ENCODE results near the gene LPCAT3.
"Not testable (repeated sequence)": the region's sequence is repeated elsewhere in the genome, so short reads cannot be mapped to it uniquely, and the experiment has no call there.

Gene LPCAT3

DNA sequence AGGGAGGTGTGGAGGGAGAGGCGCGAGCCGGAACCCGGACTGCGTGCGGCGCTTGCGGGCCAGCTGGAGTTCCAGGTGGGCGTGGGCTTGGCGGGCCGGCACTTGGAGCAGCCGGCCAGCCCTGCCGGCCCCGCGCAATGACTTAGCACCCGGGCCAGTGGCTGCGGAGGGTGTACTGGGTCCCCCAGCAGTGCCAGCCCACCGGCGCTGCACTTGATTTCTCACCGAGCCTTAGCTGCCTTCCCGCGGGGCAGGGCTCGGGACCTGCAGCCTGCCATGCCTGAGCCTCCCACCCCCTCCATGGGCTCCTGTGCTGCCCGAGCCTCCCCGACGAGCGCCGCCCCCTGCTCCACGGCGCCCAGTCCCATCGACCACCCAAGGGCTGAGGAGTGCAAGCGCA, 19.1 kb upstream of the LPCAT3 start:
- DNase-seq (ENCODE audit: low read depth), result not testable (repeated sequence)

GRCh38 chr12:7035463-7035862, 17.2 kb upstream of the LPCAT3 start:
- DNase-seq (ENCODE audit: low read depth), result no peak

GRCh38 chr12:7034464-7034863, 16.2 kb upstream of the LPCAT3 start:
- DNase-seq (ENCODE audit: low read depth), result no peak

DNA sequence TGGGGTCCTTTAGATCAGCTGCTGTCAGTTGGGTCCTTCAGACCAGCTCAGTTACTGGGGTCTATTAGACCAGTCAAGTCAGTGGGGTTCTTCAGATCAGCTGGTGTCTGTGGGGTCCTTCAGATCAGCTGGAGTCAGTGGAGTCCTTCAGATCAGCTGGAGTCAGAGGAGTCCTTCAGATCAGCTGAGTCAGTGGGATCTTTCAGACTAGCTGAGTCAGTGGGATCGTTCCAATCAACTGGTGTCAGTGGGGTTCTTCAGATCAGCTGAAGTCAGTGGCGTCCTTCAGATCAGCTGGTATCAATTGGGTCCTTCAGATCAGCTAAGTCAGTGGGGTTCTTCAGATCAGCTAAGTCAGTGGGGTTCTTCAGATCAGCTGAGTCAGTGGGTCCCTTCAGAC, 14.7 kb upstream of the LPCAT3 start:
- DNase-seq (ENCODE audit: low read depth), result no peak

GRCh38 chr12:7031306-7031705, 13.0 kb upstream of the LPCAT3 start:
- no peak for DNase-seq (ENCODE audit: low read depth)

GRCh38 chr12:7026854-7027253, 8.6 kb upstream of the LPCAT3 start:
- DNase-seq (ENCODE audit: low read depth), result no peak

GRCh38 chr12:7023114-7023513, 4.8 kb upstream of the LPCAT3 start:
- no peak for DNase-seq (ENCODE audit: low read depth)

DNA sequence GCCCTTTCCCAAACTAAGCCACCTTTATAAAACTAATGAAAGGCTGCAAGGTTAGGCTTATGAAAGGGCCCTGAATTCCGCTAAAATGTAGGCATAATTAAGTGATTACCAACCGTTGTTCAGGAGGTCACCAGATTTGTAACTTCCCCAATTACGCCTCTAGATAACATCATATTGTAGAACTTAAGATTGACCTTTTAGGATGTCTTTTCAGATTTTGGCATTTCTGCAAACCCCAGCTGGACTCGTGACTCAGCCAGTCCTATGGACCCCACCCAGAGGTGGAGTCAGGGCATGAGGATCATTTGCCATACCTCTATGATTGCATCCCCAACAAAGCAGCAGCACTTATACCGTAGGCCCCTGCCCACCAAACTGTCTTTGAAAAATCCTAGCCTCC, 3.7 kb upstream of the LPCAT3 start:
- DNase-seq (ENCODE audit: low read depth), result no peak

DNA sequence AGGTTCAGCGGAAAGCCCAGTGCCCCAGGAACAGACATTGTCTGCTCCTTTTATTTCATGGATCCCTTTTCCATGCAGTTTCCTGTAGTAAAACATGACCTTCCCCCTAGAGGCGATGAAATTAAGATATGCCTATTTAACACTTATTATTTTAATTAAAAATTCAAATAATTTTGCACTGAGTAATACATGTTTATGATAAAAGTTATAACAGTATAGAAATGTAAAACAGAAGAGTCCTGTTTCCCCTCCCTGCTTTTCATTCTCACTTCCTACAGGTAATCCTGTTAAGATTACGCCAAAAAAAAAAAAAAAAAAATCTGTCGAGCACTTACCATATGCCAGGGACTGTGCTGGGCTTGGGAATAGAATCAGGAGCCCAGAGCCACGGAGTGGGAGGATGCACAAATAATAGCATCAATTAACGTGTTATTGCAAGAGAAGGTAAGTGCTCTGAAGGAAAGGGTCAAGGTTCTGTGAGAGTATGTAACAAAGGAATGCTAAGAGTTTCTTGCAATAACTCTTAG, 830 bp upstream of the LPCAT3 start:
- DNase-seq (ENCODE audit: low read depth), result no peak

- DNase-seq (ENCODE audit: low read depth), result no peak
Observed at GRCh38 chr12:7017870-7018349, 366 bp downstream of the LPCAT3 start.

GRCh38 chr12:7016958-7017571, 1.2 kb downstream of the LPCAT3 start:
- DNase-seq (ENCODE audit: low read depth), result no peak

DNA sequence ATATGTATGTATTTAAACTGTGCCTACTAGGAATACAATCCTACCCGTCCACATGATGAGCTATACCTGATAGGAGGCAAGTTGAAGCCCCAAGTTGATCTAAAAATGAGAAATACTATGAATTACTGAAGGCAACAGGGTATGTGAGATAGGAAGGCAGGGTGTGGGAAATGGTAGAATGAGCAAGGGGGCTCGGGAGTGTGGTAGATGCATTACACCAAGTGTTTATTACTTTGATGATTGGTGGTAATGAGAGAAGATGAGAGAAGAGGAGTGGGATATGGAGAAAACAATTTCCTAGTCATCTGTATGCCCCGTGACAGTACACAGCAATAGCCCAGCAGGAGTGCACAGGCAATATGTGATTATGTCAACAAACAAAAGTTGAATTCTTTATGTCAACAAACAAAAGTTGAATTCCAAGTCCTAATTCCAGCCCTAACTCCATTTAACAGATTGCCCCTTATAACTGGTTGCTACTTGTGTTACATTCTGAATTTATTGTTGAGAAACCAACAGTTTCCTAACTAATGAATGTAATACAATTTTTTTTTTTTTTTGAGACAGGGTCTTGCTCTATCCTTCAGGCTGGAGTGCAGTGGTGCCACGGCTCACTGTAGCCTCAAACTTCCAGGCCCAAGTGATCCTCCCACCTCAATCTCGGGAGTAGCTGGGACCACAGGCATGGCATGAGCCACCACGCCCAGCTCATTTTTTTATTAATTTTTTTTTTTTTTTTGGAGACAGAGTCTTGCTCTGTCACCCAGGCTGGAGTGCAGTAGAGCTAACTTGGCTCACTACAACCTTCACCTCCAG, 2.5 kb downstream of the LPCAT3 start:
- DNase-seq (ENCODE audit: low read depth), result no peak

- DNase-seq (ENCODE audit: low read depth), result no peak
Observed at GRCh38 chr12:7013101-7013500, 5.2 kb downstream of the LPCAT3 start.

DNA sequence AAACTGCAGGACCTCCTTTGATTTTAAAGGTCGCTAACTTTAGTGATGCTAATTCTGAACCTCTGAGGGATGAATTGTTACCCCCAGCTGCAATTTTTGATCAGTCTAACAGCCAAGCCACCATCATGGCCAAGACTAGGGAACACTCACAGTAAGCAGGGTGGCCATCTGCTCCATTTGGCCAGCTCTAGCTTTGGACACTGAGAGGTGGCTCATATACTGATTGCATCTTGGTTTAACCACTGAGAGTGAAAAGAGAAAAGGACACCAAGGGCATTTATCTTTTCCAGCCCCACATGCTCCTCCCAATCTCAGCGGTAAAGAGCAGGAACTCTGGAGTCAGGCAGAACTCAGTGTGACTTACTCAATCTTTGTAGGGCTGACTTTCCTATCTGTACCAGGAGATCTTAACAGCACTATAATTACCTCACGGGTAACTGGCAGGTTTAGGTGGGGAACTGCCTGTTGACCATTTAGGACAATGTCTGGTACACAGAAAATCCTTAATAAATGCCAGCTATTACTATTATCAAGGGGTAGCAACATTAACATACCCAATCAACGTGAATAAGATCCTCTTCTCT, 6.2 kb downstream of the LPCAT3 start:
- no peak for DNase-seq (ENCODE audit: low read depth)

DNA sequence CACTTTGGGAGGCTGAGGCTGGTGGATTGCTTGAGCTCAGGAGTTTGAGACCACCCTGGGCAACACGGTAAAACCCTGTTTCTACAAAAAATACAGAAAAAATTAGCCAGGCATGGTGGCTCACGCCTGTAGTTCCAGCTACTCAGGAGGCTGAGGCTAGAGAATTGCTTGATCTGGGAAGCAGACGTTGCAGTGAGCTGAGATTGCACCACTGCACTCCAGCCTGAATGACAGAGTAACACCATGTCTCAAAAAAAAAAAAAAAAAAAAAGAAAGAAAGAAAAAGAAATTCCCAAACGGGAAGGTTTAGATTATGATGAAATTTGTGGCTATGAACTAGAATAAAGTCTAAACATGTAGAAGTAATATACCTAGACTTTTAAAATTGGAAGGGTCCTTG, 6.9 kb downstream of the LPCAT3 start:
- not testable (repeated sequence) for DNase-seq (ENCODE audit: low read depth)

DNA sequence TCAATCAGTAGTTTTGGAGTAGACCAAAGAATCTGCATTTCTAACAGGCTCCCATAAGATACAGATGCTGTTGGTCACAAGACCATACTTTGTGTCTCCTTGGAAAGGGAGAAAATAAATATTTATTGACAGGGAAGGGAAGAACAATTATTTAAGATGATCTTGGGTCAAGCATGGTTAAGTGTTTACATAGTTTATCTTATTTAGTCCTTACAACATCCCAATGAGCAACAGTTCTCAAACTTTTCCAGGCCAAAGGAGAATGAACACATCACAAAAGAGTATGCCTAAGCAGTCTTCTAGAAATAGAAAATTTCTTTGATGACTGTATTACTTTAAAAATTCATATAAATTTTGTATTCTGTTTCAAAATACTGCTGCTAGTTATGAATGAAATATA, 8.8 kb downstream of the LPCAT3 start:
- no peak for DNase-seq (ENCODE audit: low read depth)

DNA sequence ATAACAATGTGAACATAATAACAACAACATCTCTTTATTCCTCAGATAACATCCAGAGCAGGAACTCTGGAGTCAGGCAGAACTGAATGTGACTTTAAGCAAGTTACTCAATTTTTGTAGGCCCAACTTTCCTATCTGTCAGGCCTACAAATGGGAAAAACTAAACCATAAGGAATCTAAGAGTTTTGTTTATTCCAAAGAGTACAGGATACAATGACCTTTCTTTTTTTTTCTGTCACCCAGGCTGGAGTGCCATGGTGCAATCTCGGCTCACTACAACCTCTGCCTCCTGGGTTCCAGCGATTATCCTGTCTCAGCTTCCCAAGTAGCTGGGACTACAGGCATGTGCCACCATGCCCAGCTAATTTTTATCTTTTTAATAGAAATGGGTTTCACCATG, 9.4 kb downstream of the LPCAT3 start:
- DNase-seq (ENCODE audit: low read depth), result no peak

GRCh38 chr12:7006639-7007038, 11.6 kb downstream of the LPCAT3 start:
- DNase-seq (ENCODE audit: low read depth), result no peak

GRCh38 chr12:7005311-7005710, 13.0 kb downstream of the LPCAT3 start:
- no peak for DNase-seq (ENCODE audit: low read depth)

- DNase-seq (ENCODE audit: low read depth), result no peak
Observed at GRCh38 chr12:7004840-7005239, 13.4 kb downstream of the LPCAT3 start.

DNA sequence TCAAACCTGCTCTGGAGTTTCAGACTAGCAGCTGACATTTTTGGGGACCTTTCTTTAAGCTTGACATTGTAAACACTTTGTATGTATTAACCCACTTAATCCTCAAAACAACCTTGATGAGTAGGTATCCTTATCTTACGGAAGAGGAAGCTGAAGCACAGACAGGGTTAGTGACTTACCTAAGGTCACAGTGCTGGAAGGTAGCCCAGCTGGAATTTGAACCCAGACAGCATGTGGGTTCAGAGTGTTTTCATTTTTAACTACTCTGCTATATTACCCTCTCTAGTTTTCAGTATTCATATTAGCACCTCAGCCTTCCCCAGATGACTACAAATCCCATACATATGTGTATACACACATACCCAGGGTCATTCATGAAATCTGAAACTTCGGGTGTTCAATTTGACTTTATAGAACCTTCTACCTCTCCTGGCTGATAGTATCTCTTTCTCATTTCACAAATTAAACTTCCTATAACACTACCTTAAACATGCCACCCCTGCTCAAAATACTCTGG, 13.9 kb downstream of the LPCAT3 start:
- no peak for DNase-seq (ENCODE audit: low read depth)

GRCh38 chr12:7001921-7002591, 16.2 kb downstream of the LPCAT3 start:
- DNase-seq (ENCODE audit: low read depth), result no peak

Data from HS-5 (cell line).